ENCODE measurements around the gene RTP1. TPM values are rescaled to one million over a fixed set of nuclear protein-coding genes. Genes with fewer than 3 reads are reported as not detected.

RTP1 gene, protein sequence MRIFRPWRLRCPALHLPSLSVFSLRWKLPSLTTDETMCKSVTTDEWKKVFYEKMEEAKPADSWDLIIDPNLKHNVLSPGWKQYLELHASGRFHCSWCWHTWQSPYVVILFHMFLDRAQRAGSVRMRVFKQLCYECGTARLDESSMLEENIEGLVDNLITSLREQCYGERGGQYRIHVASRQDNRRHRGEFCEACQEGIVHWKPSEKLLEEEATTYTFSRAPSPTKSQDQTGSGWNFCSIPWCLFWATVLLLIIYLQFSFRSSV
- total RNA-seq, result not detected in 2 replicates

DNA sequence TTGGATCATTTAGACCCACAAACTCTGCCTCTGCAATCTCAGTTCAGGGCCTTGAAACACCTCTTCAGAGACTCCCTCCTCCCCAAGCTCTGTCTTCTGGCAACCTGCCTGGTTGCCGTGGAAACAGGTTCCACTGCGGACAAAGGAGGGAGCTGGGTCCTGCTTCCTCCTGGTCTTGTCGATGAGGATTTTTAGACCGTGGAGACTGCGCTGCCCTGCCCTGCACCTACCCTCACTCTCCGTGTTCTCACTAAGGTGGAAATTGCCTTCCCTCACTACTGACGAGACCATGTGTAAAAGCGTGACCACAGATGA, at the start of gene RTP1:
Gene RTP1, plus strand, starts transcription at position 152 of the 315 bp plus-strand sequence. Its CDS starts 30 bp downstream, at position 182.

Other genes with a start within 250 kb of the RTP1 start
- 7.7 and 23.9 TPM in 2 replicates for gene RPL39L, start 58.0 kb upstream of the RTP1 start, total RNA-seq
- gene MASP1, start 94.3 kb downstream of the RTP1 start, total RNA-seq, result 71.7 and 214 TPM in 2 replicates
- gene RTP4, start 170.9 kb downstream of the RTP1 start, total RNA-seq, result 1.1 and 1.4 TPM in 2 replicates